Endodermal cell (in vitro differentiated cells): ENCODE data around the gene CDK13. TPM values are rescaled to one million over a fixed set of nuclear protein-coding genes. Genes with fewer than 3 reads are reported as not detected.

Experiments
- DNase-seq: peaks from one replicate; pipeline ENCODE4 v3.0.0-alpha.2; 2017
- H3K27ac ChIP-seq: 2 replicates; pipeline ENCODE4 v1.5.1; 2013; ENCODE audit warnings: mild to moderate bottlenecking, low read depth, low read length, moderate library complexity
- H3K27me3 ChIP-seq: 2 replicates; pipeline ENCODE4 v1.6.1; 2013; ENCODE audit warnings: mild to moderate bottlenecking, low read length, moderate library complexity; ENCODE audit not compliant: insufficient read depth, control insufficient read depth, poor library complexity, severe bottlenecking
- H3K36me3 ChIP-seq: 2 replicates; pipeline ENCODE4 v1.7.0; 2013; ENCODE audit warnings: mild to moderate bottlenecking, low read length, moderate library complexity; ENCODE audit not compliant: control insufficient read depth, insufficient read depth
- H3K4me1 ChIP-seq: one replicate; pipeline ENCODE4 v1.7.0; 2013; ENCODE audit warnings: low read length; ENCODE audit not compliant: control insufficient read depth, insufficient read depth
- H3K4me3 ChIP-seq: 2 replicates; pipeline ENCODE4 v1.5.1; 2013; ENCODE audit warnings: mild to moderate bottlenecking, low read length, moderate library complexity
- H3K9ac ChIP-seq: 2 replicates; pipeline ENCODE4 v1.6.1; 2013; ENCODE audit warnings: mild to moderate bottlenecking, low read length, moderate library complexity; ENCODE audit not compliant: poor library complexity, severe bottlenecking; ENCODE audit errors: extremely low read depth
- H3K9me3 ChIP-seq: 2 replicates; pipeline ENCODE4 v1.6.1; 2013; ENCODE audit warnings: mild to moderate bottlenecking, low read length, moderate library complexity; ENCODE audit not compliant: control insufficient read depth
- H3K27ac Mint-ChIP-seq: 2 replicates; pipeline ENCODE4 v1.8.0; 2020; ENCODE audit warnings: mixed read lengths
- H3K27me3 Mint-ChIP-seq: 2 replicates; pipeline ENCODE4 v1.8.0; 2021; ENCODE audit warnings: mild to moderate bottlenecking, mixed read lengths; ENCODE audit not compliant: insufficient read depth
- H3K36me3 Mint-ChIP-seq: 2 replicates; pipeline ENCODE4 v1.8.0; 2020; ENCODE audit warnings: low read depth, mixed read lengths
- H3K4me1 Mint-ChIP-seq: 2 replicates; pipeline ENCODE4 v1.8.0; 2020; ENCODE audit warnings: mixed read lengths
- H3K4me3 Mint-ChIP-seq: 2 replicates; pipeline ENCODE4 v1.8.0; 2020; ENCODE audit warnings: mild to moderate bottlenecking, moderate library complexity, mixed read lengths
- H3K9me3 Mint-ChIP-seq: 2 replicates; pipeline ENCODE4 v1.8.0; 2020; ENCODE audit warnings: mild to moderate bottlenecking, mixed read lengths
- WGBS, 2 experiments: methylation state at CpG; one replicate each; pipeline versions ENCODE4 v1.1.5 to v1.1.7; 2013; ENCODE audit warnings: missing lambda C conversion rate in 2 of 2, mixed read lengths in 1 of 2; ENCODE audit not compliant: insufficient coverage in 1 of 2, insufficient read length in 1 of 2; 5-methylcytosine and 5-hydroxymethylcytosine counted together
- total RNA-seq, 2 donors: library from RNA; stranded (reverse); fragmentation: NEBNext Ultra II Directional in 1 of 2; extraction: Animal tissue kit (Norgen Biotek cat#: 25700) in 1 of 2; gene quantifications; 2 replicates in 1 of 2; 3 replicates in 1 of 2; pipeline ENCODE4 v1.2.1, GENCODE V29; 2021
- TF ChIP-seq, protein P1 (sequence below): fragments of 200-600 bp; sonication (generic); conservative IDR thresholded peaks from 2 replicates; pipeline ENCODE4 v1.5.0; 2021; ENCODE audit warnings: antibody characterized with exemption, mild to moderate bottlenecking

CDK13 gene
- total RNA-seq, 2 donors from 2014 or later = 60.8 to 77.7 TPM

DNA sequence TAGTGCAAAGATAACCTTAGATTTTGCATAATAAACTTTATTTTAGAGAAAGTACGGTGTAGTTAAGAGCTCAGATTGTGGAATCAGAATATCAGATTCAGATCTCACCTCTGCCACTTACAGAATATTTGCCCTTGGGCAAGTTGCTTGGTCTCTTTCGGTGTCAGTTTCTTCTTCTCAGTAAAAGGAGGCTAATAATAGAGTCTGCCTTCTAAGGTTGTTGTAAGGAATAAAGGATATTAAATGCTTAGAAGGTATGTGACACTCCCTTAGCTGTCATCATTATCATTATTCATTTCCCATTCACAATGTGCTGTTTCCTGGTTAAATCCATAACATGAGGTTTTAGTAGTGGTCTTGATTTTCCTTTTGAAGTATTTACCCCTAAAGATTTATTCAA, 142.1 kb downstream of the CDK13 start:
- DNase-seq = no peak
- Histone ChIP-seq H3K9me3 (no peaks in the 10 kb centered on the region), H3K27me3 (no peaks in the 10 kb centered on the region), H3K4me3 (no peak overlapping the region), H3K27ac (no peak overlapping the region), H3K36me3 (peaks cover 68% of the 10 kb centered on the region), H3K9ac (no peak overlapping the region), H3K4me1 (no peaks in the 10 kb centered on the region)
- H3K36me3 Mint-ChIP-seq = peaks cover 50% of the 10 kb centered on the region
- WGBS, 2 experiments = 89 to 97% methylated on average over 1 to 2 of the region's 2 CpGs
- no peak overlapping the region for H3K4me3 Mint-ChIP-seq
- H3K27me3 Mint-ChIP-seq = no peaks in the 10 kb centered on the region
- no peaks in the 10 kb centered on the region for H3K9me3 Mint-ChIP-seq
- H3K4me1 Mint-ChIP-seq = peaks cover 6% of the 10 kb centered on the region
- TF ChIP-seq, protein P1, sequence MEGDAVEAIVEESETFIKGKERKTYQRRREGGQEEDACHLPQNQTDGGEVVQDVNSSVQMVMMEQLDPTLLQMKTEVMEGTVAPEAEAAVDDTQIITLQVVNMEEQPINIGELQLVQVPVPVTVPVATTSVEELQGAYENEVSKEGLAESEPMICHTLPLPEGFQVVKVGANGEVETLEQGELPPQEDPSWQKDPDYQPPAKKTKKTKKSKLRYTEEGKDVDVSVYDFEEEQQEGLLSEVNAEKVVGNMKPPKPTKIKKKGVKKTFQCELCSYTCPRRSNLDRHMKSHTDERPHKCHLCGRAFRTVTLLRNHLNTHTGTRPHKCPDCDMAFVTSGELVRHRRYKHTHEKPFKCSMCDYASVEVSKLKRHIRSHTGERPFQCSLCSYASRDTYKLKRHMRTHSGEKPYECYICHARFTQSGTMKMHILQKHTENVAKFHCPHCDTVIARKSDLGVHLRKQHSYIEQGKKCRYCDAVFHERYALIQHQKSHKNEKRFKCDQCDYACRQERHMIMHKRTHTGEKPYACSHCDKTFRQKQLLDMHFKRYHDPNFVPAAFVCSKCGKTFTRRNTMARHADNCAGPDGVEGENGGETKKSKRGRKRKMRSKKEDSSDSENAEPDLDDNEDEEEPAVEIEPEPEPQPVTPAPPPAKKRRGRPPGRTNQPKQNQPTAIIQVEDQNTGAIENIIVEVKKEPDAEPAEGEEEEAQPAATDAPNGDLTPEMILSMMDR = no peak
- H3K27ac Mint-ChIP-seq = no peak overlapping the region

DNA sequence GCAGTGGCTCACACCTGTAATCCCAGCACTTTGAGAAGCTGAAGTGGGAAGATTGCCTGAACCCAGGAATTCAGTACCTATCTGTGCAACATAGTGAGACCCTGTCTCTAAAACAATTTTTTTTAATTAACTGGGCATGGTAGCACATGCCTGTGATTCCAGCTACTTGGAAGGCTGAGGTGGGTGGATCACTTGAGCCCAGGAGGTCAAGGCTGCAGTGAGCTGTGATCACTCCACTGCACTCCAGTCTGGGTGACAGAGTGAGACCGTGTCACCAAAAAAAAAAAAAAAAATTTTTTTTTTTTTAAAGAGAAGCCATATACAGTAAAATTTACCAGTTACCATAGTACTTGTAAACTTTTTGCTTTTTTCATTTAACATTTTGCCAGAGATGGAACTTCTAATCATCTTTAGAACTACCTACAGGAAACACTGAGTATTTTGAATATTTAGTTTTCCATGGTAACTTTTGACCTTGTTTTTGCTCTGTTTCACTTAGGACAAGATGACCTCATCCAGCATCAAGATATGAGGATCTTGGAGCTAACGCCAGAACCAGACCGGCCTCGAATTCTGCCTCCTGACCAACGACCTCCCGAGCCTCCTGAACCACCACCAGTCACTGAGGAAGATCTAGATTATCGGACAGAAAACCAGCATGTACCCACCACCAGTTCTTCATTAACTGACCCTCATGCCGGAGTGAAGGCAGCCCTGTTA, 143.7 kb downstream of the CDK13 start:
- Mint-ChIP-seq H3K9me3 (no peaks in the 10 kb centered on the region), H3K27ac (peak overlapping the region; percentile 45), H3K4me1 (peaks cover 9% of the 10 kb centered on the region), H3K27me3 (no peaks in the 10 kb centered on the region), H3K36me3 (peaks cover 39% of the 10 kb centered on the region), H3K4me3 (no peak overlapping the region)
- H3K4me1 ChIP-seq = no peaks in the 10 kb centered on the region
- no peaks in the 10 kb centered on the region for H3K27me3 ChIP-seq
- H3K4me3 ChIP-seq = no peak overlapping the region
- no peak overlapping the region for H3K27ac ChIP-seq
- no peak overlapping the region for H3K9ac ChIP-seq
- H3K9me3 ChIP-seq = no peaks in the 10 kb centered on the region
- peaks cover 66% of the 10 kb centered on the region for H3K36me3 ChIP-seq
- TF ChIP-seq, protein P1 = no peak
- WGBS, 2 experiments = 92 to 100% methylated on average over 7 of the region's 8 CpGs
- no peak for DNase-seq

DNA sequence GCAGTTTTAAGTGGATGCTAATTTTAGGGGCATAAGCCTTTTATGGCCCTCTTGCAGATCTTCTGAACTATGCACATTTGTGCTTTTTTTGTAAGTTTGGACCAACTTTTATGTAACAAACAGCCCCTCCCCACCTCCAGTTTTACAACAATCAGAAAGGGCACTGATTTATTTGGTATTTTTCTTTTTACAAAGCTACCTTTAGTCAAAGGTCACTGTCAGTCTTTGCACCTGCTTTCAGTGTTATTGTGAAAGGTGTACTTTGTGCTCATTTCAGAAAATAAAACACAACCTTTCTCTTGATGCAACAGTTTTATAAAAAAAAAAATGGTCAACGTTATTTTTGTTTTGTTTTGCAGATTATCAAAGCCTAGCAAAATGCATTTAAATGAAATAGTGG, 145.2 kb downstream of the CDK13 start:
- 82% methylated on average over 1 of the region's 1 CpG; no CpG with 5 or more reads in 1 of the 2 experiments for WGBS, 2 experiments

More for the DNA sequence above, 145.2 kb downstream of the CDK13 start:
- Mint-ChIP-seq H3K4me1 (peaks cover 9% of the 10 kb centered on the region), H3K4me3 (no peak overlapping the region), H3K27ac (no peak overlapping the region), H3K36me3 (peaks cover 29% of the 10 kb centered on the region), H3K27me3 (no peaks in the 10 kb centered on the region), H3K9me3 (no peaks in the 10 kb centered on the region)
- Histone ChIP-seq H3K4me1 (no peaks in the 10 kb centered on the region), H3K4me3 (no peak overlapping the region), H3K9ac (no peak overlapping the region), H3K36me3 (peaks cover 56% of the 10 kb centered on the region), H3K27me3 (no peaks in the 10 kb centered on the region), H3K9me3 (no peaks in the 10 kb centered on the region), H3K27ac (no peak overlapping the region)
- no peak for DNase-seq
- TF ChIP-seq, protein P1 = no peak
